H9 (cell line): ENCODE measurements around the gene CELF5. TPM values are rescaled to one million over a fixed set of nuclear protein-coding genes. Genes with fewer than 3 reads are reported as not detected.

Experiments used
- DNase-seq: peaks from one replicate; pipeline ENCODE4 v3.0.0-alpha.2; 2017
- H2AFZ ChIP-seq: one replicate; pipeline ENCODE4 v1.6.1; 2013; ENCODE audit warnings: mild to moderate bottlenecking, low read length, control low read depth, moderate library complexity
- H2AK5ac ChIP-seq: 2 replicates; pipeline ENCODE4 v1.6.1; 2013; ENCODE audit warnings: low read length, control low read depth, mixed read lengths; ENCODE audit not compliant: insufficient read length
- H2BK120ac ChIP-seq: one replicate; pipeline ENCODE4 v1.6.1; 2013; ENCODE audit warnings: low read depth, mild to moderate bottlenecking, low read length, control low read depth, inconsistent platforms; ENCODE audit not compliant: poor library complexity, severe bottlenecking
- H2BK12ac ChIP-seq: 2 replicates; pipeline ENCODE4 v1.6.1; 2013; ENCODE audit warnings: low read length, control low read depth, mixed read lengths, low read depth; ENCODE audit not compliant: insufficient read length
- H2BK15ac ChIP-seq: 2 replicates; pipeline ENCODE4 v1.6.1; 2013; ENCODE audit warnings: low read depth, low read length, control low read depth
- H2BK20ac ChIP-seq: one replicate; pipeline ENCODE4 v1.6.1; 2013; ENCODE audit warnings: low read depth, mild to moderate bottlenecking, low read length, control low read depth, inconsistent platforms; ENCODE audit not compliant: poor library complexity, severe bottlenecking
- H2BK5ac ChIP-seq: 2 replicates; pipeline ENCODE4 v1.6.1; 2013; ENCODE audit warnings: low read length, control low read depth, mixed read lengths; ENCODE audit not compliant: insufficient read length
- H3K14ac ChIP-seq: 2 replicates; pipeline ENCODE4 v1.6.1; 2013; ENCODE audit warnings: low read length, control low read depth; ENCODE audit not compliant: insufficient read depth
- H3K18ac ChIP-seq: 2 replicates; pipeline ENCODE4 v1.6.1; 2013; ENCODE audit warnings: low read depth, mild to moderate bottlenecking, mixed read lengths, low read length, control low read depth; ENCODE audit not compliant: insufficient read length
- H3K23ac ChIP-seq: 2 replicates; pipeline ENCODE4 v1.6.1; 2013; ENCODE audit warnings: low read length, control low read depth, mixed read lengths, low read depth; ENCODE audit not compliant: insufficient read length
- H3K23me2 ChIP-seq: 2 replicates; pipeline ENCODE4 v1.6.1; 2013; ENCODE audit warnings: low read depth, mild to moderate bottlenecking, mixed read lengths, low read length, control low read depth; ENCODE audit not compliant: insufficient read length, poor library complexity, severe bottlenecking
- H3K27ac ChIP-seq: 2 replicates; pipeline ENCODE4 v1.5.1; 2013; ENCODE audit warnings: low read length, control low read depth, mixed read lengths, low read depth; ENCODE audit not compliant: insufficient read length
- H3K27me3 ChIP-seq: 2 replicates; pipeline ENCODE4 v1.6.1; 2013; ENCODE audit warnings: low read length, control low read depth, inconsistent platforms; ENCODE audit not compliant: insufficient read depth
- H3K4ac ChIP-seq: 2 replicates; pipeline ENCODE4 v1.6.1; 2013; ENCODE audit warnings: low read depth, mild to moderate bottlenecking, control low read depth, inconsistent platforms, low read length, moderate library complexity
- H3K4me1 ChIP-seq: 2 replicates; pipeline ENCODE4 v1.6.1; 2013; ENCODE audit warnings: low read length, control low read depth, inconsistent platforms; ENCODE audit not compliant: insufficient read depth
- H3K4me2 ChIP-seq: 2 replicates; pipeline ENCODE4 v1.6.1; 2013; ENCODE audit warnings: low read length, control low read depth, mixed read lengths; ENCODE audit not compliant: insufficient read length, insufficient read depth
- H3K56ac ChIP-seq: 2 replicates; pipeline ENCODE4 v1.6.1; 2013; ENCODE audit warnings: low read depth, mild to moderate bottlenecking, mixed read lengths, low read length, control low read depth; ENCODE audit not compliant: insufficient read length
- H3K79me1 ChIP-seq: 2 replicates; pipeline ENCODE4 v1.6.1; 2013; ENCODE audit warnings: low read depth, mild to moderate bottlenecking, moderate library complexity, low read length, control low read depth, inconsistent platforms; ENCODE audit not compliant: insufficient read depth, poor library complexity, severe bottlenecking
- H3K79me2 ChIP-seq: 2 replicates; pipeline ENCODE4 v1.6.1; 2013; ENCODE audit warnings: low read length, control low read depth, inconsistent platforms; ENCODE audit not compliant: insufficient read depth
- H3K9ac ChIP-seq: 2 replicates; pipeline ENCODE4 v1.6.1; 2013; ENCODE audit warnings: low read length, control low read depth, mixed read lengths; ENCODE audit not compliant: insufficient read length; ENCODE audit errors: extremely low read depth
- H3K9me3 ChIP-seq: one replicate; pipeline ENCODE4 v1.6.1; 2013; ENCODE audit warnings: low read depth, low read length, inconsistent platforms; ENCODE audit not compliant: control insufficient read depth
- H3T11ph ChIP-seq: one replicate; pipeline ENCODE4 v1.6.1; 2013; ENCODE audit warnings: mild to moderate bottlenecking, low read length, control low read depth, inconsistent platforms
- H4K20me1 ChIP-seq: one replicate; pipeline ENCODE4 v1.6.1; 2013; ENCODE audit not compliant: control insufficient read depth, insufficient read length, insufficient read depth
- H4K5ac ChIP-seq: 2 replicates; pipeline ENCODE4 v1.6.1; 2013; ENCODE audit warnings: low read depth, mild to moderate bottlenecking, mixed read lengths, low read length, control low read depth; ENCODE audit not compliant: insufficient read length
- H4K8ac ChIP-seq: replicated peaks from 2 replicates; pipeline ENCODE4 v1.6.1; 2013; ENCODE audit warnings: low read length, control low read depth, mixed read lengths, low read depth; ENCODE audit not compliant: insufficient read length
- H4K91ac ChIP-seq: 2 replicates; pipeline ENCODE4 v1.6.1; 2013; ENCODE audit warnings: low read depth, mild to moderate bottlenecking, moderate library complexity, mixed read lengths, low read length, control low read depth; ENCODE audit not compliant: insufficient read length
- H3K27ac Mint-ChIP-seq, 3 experiments: 2 replicates in 2 of 3; 3 replicates in 1 of 3; pipeline ENCODE4 v1.8.0; 2020 to 2021; ENCODE audit warnings: mixed read lengths in 3 of 3, mild to moderate bottlenecking in 1 of 3, moderate library complexity in 1 of 3
- H3K27me3 Mint-ChIP-seq: 2 replicates; pipeline ENCODE4 v1.8.0; 2021; ENCODE audit warnings: low read depth, mild to moderate bottlenecking, moderate library complexity, mixed read lengths
- H3K36me3 Mint-ChIP-seq, 3 experiments: 2 replicates in 2 of 3; 3 replicates in 1 of 3; pipeline ENCODE4 v1.8.0; 2020 to 2021; ENCODE audit warnings: low read depth in 3 of 3, mixed read lengths in 3 of 3; ENCODE audit not compliant: insufficient read depth in 1 of 3
- H3K4me1 Mint-ChIP-seq, 2 experiments: 2 replicates each; pipeline ENCODE4 v1.8.0; 2020; ENCODE audit warnings: mixed read lengths in 2 of 2
- H3K4me3 Mint-ChIP-seq, 2 experiments: 2 replicates in 1 of 2; 3 replicates in 1 of 2; pipeline ENCODE4 v1.8.0; 2020 to 2021; ENCODE audit warnings: mild to moderate bottlenecking in 2 of 2, mixed read lengths in 2 of 2, moderate library complexity in 1 of 2
- H3K9me3 Mint-ChIP-seq, 2 experiments: 2 replicates in 1 of 2; 3 replicates in 1 of 2; pipeline ENCODE4 v1.8.0; 2020; ENCODE audit warnings: mild to moderate bottlenecking in 2 of 2, mixed read lengths in 2 of 2, moderate library complexity in 1 of 2
- WGBS: extraction: QIAGEN DNeasy Blood & Tissue Kit; methylation state at CpG from one replicate; pipeline ENCODE4 v1.1.7; 2013; ENCODE audit warnings: missing lambda C conversion rate, low lambda C conversion rate, mixed read lengths; ENCODE audit not compliant: insufficient read length; ENCODE audit errors: extremely low coverage; 5-methylcytosine and 5-hydroxymethylcytosine counted together
- total RNA-seq: library from RNA; stranded (reverse); gene quantifications from 2 replicates; pipeline ENCODE4 v1.2.1, GENCODE V29; 2021
- TF ChIP-seq, protein P1 (sequence below): fragments of 200-600 bp; sonication (generic); conservative IDR thresholded peaks from 3 replicates; pipeline ENCODE4 v1.8.0; 2021; ENCODE audit warnings: antibody characterized with exemption, mild to moderate bottlenecking

CELF5 gene
- total RNA-seq, 1 experiment from 2014 or later = 4.8 TPM

DNA sequence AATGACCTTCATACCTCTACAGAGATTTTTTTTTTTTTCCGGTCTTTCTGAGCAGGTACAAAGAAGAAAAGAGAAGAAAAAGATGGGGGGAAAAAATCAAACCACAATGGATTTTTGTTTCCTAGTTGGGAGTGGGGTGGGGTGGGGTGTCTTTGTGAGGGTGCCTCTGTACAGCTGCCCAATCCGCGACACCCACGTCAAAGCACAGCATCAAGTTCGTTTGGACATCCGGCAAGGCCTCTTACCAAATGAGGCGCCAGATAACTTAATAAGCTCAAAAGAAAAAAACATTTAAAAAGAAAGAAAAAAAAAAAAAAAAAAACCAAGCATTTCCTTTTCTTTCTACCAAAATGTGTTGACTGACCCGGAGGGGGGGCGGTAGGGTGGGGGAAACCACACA lies 71.6 kb downstream of the CELF5 start:
- no peak overlapping the region for H3K23ac ChIP-seq
- H4K8ac ChIP-seq = no peak overlapping the region
- Mint-ChIP-seq H3K36me3 (no peaks in the 10 kb centered on the region; a peak in 2 of 7 replicates), H3K27me3 (peaks cover 16% of the 10 kb centered on the region), H3K4me3 (no peak overlapping the region), H3K9me3 (peaks cover 0 to 6% of the 10 kb centered on the region in 2 experiments; a peak in 2 of 5 replicates), H3K27ac (0 out of 7 replicates have a peak overlapping the region, but pooled peaks of 1 of the 3 experiments have one; percentile 44), H3K4me1 (0 out of 4 replicates have a peak, but pooled peaks cover 0 to 4% of the 10 kb centered on the region in 2 experiments)
- H4K91ac ChIP-seq = no peak overlapping the region
- H3K27me3 ChIP-seq = no peaks in the 10 kb centered on the region
- no peak overlapping the region for H3K56ac ChIP-seq
- H2BK15ac ChIP-seq = no peak overlapping the region
- H2AFZ ChIP-seq = no peak overlapping the region
- H2AK5ac ChIP-seq = no peak overlapping the region
- no peak overlapping the region for H4K5ac ChIP-seq
- H2BK120ac ChIP-seq = no peak overlapping the region
- H2BK20ac ChIP-seq = no peak overlapping the region
- TF ChIP-seq, protein P1, sequence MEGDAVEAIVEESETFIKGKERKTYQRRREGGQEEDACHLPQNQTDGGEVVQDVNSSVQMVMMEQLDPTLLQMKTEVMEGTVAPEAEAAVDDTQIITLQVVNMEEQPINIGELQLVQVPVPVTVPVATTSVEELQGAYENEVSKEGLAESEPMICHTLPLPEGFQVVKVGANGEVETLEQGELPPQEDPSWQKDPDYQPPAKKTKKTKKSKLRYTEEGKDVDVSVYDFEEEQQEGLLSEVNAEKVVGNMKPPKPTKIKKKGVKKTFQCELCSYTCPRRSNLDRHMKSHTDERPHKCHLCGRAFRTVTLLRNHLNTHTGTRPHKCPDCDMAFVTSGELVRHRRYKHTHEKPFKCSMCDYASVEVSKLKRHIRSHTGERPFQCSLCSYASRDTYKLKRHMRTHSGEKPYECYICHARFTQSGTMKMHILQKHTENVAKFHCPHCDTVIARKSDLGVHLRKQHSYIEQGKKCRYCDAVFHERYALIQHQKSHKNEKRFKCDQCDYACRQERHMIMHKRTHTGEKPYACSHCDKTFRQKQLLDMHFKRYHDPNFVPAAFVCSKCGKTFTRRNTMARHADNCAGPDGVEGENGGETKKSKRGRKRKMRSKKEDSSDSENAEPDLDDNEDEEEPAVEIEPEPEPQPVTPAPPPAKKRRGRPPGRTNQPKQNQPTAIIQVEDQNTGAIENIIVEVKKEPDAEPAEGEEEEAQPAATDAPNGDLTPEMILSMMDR = no peak
- H3K9me3 ChIP-seq = no peaks in the 10 kb centered on the region
- H3K4ac ChIP-seq = no peak overlapping the region
- no peak overlapping the region for H3K18ac ChIP-seq
- no peak overlapping the region for H2BK12ac ChIP-seq
- H3K23me2 ChIP-seq = no peaks in the 10 kb centered on the region
- no peak overlapping the region for H3K27ac ChIP-seq
- H3K4me2 ChIP-seq = no peak overlapping the region
- no peaks in the 10 kb centered on the region for H3K79me1 ChIP-seq
- DNase-seq = no peak
- H4K20me1 ChIP-seq = no peaks in the 10 kb centered on the region
- H2BK5ac ChIP-seq = no peak overlapping the region
- no peak overlapping the region for H3K14ac ChIP-seq
- WGBS = no CpG with 5 or more reads among the region's 9 CpGs
- H3K79me2 ChIP-seq = no peaks in the 10 kb centered on the region
- no peak overlapping the region for H3T11ph ChIP-seq
- H3K4me1 ChIP-seq = no peaks in the 10 kb centered on the region
- no peak overlapping the region for H3K9ac ChIP-seq
